GM12878 (cell line): ENCODE measurements around the gene KLHDC1.

Experiments used
- CREM ChIP-seq: IDR thresholded peaks from 2 replicates; pipeline ENCODE4 v1.6.1; 2014; ENCODE audit warnings: antibody characterized with exemption, low read depth
- NRF1 ChIP-seq: conservative IDR thresholded peaks from 2 replicates; pipeline ENCODE4 v1.6.1; 2011; ENCODE audit warnings: mild to moderate bottlenecking, low read depth, low read length, improper control_type of control experiment
- ZNF622 ChIP-seq: fragments of 450-650 bp; IDR thresholded peaks from 2 replicates; pipeline ENCODE4 v1.6.1; 2017; ENCODE audit warnings: mild to moderate bottlenecking, inconsistent platforms
- TF ChIP-seq, protein P1 (sequence below), 3 experiments: IDR thresholded peaks in 2 of 3; conservative IDR thresholded peaks in 1 of 3; 2 replicates each; pipeline ENCODE4 v1.5.1; 2011; ENCODE audit warnings: low read depth in 3 of 3, low read length in 3 of 3, mild to moderate bottlenecking in 3 of 3, control low read depth in 2 of 3, moderate library complexity in 2 of 3, inconsistent platforms in 1 of 3, mixed read lengths in 1 of 3; ENCODE audit not compliant: control insufficient read depth in 2 of 3, insufficient read depth in 1 of 3; ENCODE audit errors: extremely low read depth in 1 of 3
- TF ChIP-seq, protein P2 (sequence below): IDR thresholded peaks from 2 replicates; pipeline ENCODE4 v1.6.1; 2011; ENCODE audit warnings: borderline replicate concordance, low read depth, mild to moderate bottlenecking, moderate library complexity, mixed read lengths, low read length; ENCODE audit not compliant: insufficient read depth; ENCODE audit errors: extremely low read length

DNA sequence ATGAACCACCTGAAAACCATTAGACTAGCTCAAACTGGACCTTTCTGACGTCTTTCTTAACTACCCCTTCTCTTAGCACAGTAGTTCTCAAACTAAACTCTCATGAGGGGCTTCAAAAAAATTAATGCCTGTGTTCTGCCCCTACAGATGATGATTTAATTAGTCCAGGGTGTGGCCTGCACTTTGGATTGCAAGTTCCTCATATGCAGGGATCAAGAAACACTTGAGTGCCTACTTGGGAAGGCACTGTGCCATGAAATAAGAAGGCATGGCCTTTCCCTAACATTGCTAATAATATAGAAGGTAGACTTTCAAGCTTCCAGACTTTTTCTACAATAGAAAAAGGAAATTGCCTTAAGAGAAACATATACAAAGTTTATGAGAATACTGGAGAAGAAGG is 52.3 kb downstream of the KLHDC1 start:
- no peak for TF ChIP-seq ZNF622
- TF ChIP-seq, protein P1, sequence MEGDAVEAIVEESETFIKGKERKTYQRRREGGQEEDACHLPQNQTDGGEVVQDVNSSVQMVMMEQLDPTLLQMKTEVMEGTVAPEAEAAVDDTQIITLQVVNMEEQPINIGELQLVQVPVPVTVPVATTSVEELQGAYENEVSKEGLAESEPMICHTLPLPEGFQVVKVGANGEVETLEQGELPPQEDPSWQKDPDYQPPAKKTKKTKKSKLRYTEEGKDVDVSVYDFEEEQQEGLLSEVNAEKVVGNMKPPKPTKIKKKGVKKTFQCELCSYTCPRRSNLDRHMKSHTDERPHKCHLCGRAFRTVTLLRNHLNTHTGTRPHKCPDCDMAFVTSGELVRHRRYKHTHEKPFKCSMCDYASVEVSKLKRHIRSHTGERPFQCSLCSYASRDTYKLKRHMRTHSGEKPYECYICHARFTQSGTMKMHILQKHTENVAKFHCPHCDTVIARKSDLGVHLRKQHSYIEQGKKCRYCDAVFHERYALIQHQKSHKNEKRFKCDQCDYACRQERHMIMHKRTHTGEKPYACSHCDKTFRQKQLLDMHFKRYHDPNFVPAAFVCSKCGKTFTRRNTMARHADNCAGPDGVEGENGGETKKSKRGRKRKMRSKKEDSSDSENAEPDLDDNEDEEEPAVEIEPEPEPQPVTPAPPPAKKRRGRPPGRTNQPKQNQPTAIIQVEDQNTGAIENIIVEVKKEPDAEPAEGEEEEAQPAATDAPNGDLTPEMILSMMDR (IDR thresholded peaks at IDR 0.05 in 2 of 3, conservative IDR thresholded peaks at IDR 0.05 in 1 of 3; ENCODE audit: control insufficient read depth in 2 of 3, extremely low read depth in 1 of 3, insufficient read depth in 1 of 3, low read depth in 3 of 3, low read length in 3 of 3): no peak
- TF ChIP-seq, protein P2, sequence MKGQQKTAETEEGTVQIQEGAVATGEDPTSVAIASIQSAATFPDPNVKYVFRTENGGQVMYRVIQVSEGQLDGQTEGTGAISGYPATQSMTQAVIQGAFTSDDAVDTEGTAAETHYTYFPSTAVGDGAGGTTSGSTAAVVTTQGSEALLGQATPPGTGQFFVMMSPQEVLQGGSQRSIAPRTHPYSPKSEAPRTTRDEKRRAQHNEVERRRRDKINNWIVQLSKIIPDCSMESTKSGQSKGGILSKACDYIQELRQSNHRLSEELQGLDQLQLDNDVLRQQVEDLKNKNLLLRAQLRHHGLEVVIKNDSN: no peak
- no peak for TF ChIP-seq NRF1
- TF ChIP-seq CREM: no peak
